Left lung (tissue), 10 donors: Measurements from ENCODE around the gene ACO2. TPM values are rescaled to one million over a fixed set of nuclear protein-coding genes. Genes with fewer than 3 reads are reported as not detected.

Experiments used
- ATAC-seq: fragments of 200-7000 bp; cut with Tn5 transposase; one replicate; pipeline ENCODE4 v1.9.1; 2020; ENCODE audit warnings: moderate library complexity
- DNase-seq, 4 donors: peaks; one replicate each; pipeline ENCODE4 v3.0.0-alpha.2; 2013 to 2020
- H3K27ac ChIP-seq, 2 donors: fragments of 200-600 bp; sonication (generic) in 1 of 2; one replicate each; pipeline versions ENCODE4 v1.5.0 to v1.8.0; 2020 to 2021
- H3K27me3 ChIP-seq, 2 donors: fragments of 200-600 bp; sonication (generic) in 1 of 2; one replicate each; pipeline versions ENCODE4 v1.5.0 to v1.8.0; 2020 to 2021
- H3K36me3 ChIP-seq, 2 donors: fragments of 200-600 bp; sonication (generic) in 1 of 2; one replicate each; pipeline versions ENCODE4 v1.5.0 to v1.8.0; 2020 to 2021
- H3K4me1 ChIP-seq, 2 donors: fragments of 200-600 bp; one replicate each; pipeline ENCODE4 v1.8.0; 2021
- H3K4me3 ChIP-seq, 2 donors: fragments of 200-600 bp; sonication (generic) in 1 of 2; one replicate each; pipeline versions ENCODE4 v1.5.0 to v1.8.0; 2020 to 2021; ENCODE audit warnings: mild to moderate bottlenecking in 1 of 2
- H3K9me3 ChIP-seq, 2 donors: fragments of 200-600 bp; sonication (generic) in 1 of 2; one replicate each; pipeline versions ENCODE4 v1.5.0 to v1.8.0; 2020 to 2021
- intact Hi-C, 2 donors: fragments of 100-400 bp; cut with DNase I; formaldehyde crosslinking; loops; one replicate each; pipeline versions ENCODE4 v1.11.2 to v1.14.2; 2022
- polyA plus RNA-seq, 6 donors: library from polyadenylated mRNA; unstranded; fragments of 120-200 nt; gene quantifications; one replicate each; pipeline ENCODE4 v1.2.1, GENCODE V29; 2013; ENCODE audit not compliant: insufficient read length in 6 of 6
- total RNA-seq, 2 donors: library from RNA; stranded (reverse); fragmentation: NEBNext Ultra II Directional; extraction: Animal tissue kit (Norgen Biotek cat#: 25700); gene quantifications; one replicate each; pipeline ENCODE4 v1.2.1, GENCODE V29; 2021
- TF ChIP-seq, protein P1 (sequence below), 2 donors: fragments of 200-600 bp; sonication (generic) in 1 of 2; IDR thresholded peaks; one replicate each; pipeline versions ENCODE4 v1.5.0 to v1.8.0; 2021; ENCODE audit warnings: antibody characterized with exemption in 2 of 2
- donor health status: DM: no; HTN: yes; CAD: no.
- donor health status: DM: no; HTN: no; CAD: no.

The ACO2 gene
- total and polyA plus RNA-seq, 8 donors: 51.0 to 91.8 (median 59.4) TPM

DNA sequence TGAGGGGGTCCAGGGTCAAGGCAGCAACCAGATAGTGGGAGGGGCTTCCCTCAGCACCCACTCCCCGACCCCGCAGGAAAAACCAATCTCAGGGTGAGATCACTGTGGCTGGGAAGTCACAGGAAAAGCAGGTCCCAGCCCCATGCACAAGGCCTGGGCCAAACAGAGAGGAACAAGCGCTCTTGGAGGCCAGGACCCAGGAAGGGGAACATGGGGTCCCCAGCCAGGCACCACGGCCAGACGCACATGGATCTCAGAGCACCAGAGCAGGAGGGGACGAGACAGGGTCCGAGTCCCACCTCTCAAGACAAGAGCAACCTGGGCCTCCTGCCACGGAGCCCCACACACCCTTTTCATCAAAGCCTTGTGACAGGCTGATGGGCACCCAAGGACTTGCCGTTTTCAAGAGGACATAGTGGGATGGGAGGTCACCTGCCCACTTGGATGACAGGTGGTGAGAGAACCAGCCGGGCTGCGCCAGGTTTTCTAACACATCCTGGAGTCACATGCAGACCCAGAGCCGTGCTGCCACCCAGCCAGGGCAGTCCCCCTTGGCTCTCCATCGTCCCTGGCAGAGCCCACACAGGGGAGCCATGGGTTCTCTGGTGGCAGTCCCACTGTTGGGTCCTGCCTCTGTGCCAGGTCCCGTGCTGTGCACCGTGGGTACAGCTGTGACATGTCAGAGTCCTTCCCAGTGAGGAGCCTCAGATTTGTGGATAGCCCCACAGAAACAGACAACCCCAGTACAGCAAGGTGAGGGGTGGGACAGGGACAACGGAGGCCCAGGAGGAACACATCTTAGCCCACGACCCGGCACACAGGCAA is 62.2 kb downstream of the ACO2 start:
- no peak overlapping the region for H3K27ac ChIP-seq
- no peak overlapping the region for H3K4me3 ChIP-seq
- no peaks in the 10 kb centered on the region for H3K9me3 ChIP-seq
- ATAC-seq (no peak), DNase-seq (no peak)
- H3K36me3 ChIP-seq: peaks cover 0 to 78% of the 10 kb centered on the region in 2 donors
- TF ChIP-seq, protein P1, sequence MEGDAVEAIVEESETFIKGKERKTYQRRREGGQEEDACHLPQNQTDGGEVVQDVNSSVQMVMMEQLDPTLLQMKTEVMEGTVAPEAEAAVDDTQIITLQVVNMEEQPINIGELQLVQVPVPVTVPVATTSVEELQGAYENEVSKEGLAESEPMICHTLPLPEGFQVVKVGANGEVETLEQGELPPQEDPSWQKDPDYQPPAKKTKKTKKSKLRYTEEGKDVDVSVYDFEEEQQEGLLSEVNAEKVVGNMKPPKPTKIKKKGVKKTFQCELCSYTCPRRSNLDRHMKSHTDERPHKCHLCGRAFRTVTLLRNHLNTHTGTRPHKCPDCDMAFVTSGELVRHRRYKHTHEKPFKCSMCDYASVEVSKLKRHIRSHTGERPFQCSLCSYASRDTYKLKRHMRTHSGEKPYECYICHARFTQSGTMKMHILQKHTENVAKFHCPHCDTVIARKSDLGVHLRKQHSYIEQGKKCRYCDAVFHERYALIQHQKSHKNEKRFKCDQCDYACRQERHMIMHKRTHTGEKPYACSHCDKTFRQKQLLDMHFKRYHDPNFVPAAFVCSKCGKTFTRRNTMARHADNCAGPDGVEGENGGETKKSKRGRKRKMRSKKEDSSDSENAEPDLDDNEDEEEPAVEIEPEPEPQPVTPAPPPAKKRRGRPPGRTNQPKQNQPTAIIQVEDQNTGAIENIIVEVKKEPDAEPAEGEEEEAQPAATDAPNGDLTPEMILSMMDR (IDR thresholded peaks at IDR 0.05): no peak
- intact Hi-C loops: no loop called here
- H3K27me3 ChIP-seq: no peaks in the 10 kb centered on the region
- no peaks in the 10 kb centered on the region for H3K4me1 ChIP-seq

DNA sequence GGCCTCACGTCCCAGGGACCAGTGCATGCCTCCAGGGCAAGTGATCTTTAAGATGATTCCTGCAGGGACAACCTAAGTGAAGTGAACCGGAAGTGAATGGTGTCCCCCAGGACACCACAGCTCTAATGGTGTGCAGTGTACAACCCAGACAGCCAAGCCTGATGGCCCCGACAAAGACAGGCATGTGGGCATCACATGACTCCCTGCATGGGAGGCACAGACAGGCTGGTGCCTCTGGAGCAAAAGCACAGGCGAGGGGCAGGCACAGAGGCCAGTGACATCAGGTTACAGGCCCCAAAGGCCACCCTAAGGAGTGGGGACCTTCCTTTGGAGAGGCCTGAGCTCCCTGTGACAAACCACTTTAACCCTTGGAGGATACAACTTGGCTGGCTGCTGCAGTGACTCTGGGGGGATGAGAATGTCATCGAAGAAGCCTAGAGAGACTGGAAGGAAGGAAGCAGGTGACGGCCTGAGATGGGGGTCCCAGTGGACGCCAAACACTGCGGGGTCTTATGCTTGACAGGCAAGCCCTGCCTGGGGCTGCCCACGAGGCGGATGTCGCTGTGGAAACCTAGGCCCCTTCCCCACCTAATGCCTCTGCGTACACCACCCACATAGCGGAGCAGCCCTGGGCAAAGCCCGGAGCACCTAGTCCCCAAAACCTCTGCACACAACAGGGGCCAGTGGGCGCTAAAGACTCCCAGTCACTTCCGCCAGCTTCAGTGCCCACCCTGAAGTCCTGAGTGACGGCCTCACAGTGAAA is 63.0 kb downstream of the ACO2 start:
- Histone ChIP-seq H3K36me3 (peaks cover 0 to 76% of the 10 kb centered on the region in 2 donors), H3K27ac (no peak overlapping the region), H3K27me3 (no peaks in the 10 kb centered on the region), H3K4me3 (no peak overlapping the region), H3K4me1 (no peaks in the 10 kb centered on the region), H3K9me3 (no peaks in the 10 kb centered on the region)
- TF ChIP-seq, protein P1 (IDR thresholded peaks at IDR 0.05): no peak
- no peak for ATAC-seq
- DNase-seq: no peak
- intact Hi-C loops: no loop called here

GRCh38 chr22:41532908-41533825 is 64.2 kb downstream of the ACO2 start:
- H3K9me3 ChIP-seq: no peaks in the 10 kb centered on the region
- ATAC-seq: peak; percentile 75
- no peak overlapping the region for H3K27ac ChIP-seq
- no peaks in the 10 kb centered on the region for H3K27me3 ChIP-seq
- intact Hi-C loops: no loop called here
- no peaks in the 10 kb centered on the region for H3K4me1 ChIP-seq
- H3K36me3 ChIP-seq: peaks cover 0 to 76% of the 10 kb centered on the region in 2 donors
- DNase-seq: peak in 3 of 4 donors; percentile 63 to 89 (median 67)
- TF ChIP-seq, protein P1 (IDR thresholded peaks at IDR 0.05): peak; percentile 58 to 80
- no peak overlapping the region for H3K4me3 ChIP-seq

DNA sequence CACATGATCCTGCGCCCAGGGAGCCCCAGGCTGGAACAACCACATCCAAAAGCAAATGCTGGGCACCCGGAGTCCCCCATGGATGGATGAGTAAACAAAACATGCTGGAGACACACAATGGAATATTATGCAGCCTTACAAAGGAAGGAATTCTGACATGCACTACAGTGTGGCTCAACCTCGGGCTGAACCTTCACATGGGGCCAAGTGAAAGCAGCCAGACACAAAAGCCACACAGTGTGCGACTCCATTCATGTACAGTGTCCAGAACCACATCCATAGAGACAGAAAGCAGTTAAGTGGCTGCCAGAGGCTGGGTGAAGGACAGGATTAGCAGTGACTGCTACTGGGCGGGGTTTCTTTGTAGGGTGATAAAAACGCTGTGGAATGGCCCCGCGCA is 65.3 kb downstream of the ACO2 start:
- no peaks in the 10 kb centered on the region for H3K4me1 ChIP-seq
- H3K27me3 ChIP-seq: no peaks in the 10 kb centered on the region
- TF ChIP-seq, protein P1 (IDR thresholded peaks at IDR 0.05): no peak
- ATAC-seq: no peak
- DNase-seq: no peak
- H3K4me3 ChIP-seq: no peak overlapping the region
- no peaks in the 10 kb centered on the region for H3K9me3 ChIP-seq
- intact Hi-C loops: no loop called here
- no peak overlapping the region for H3K27ac ChIP-seq
- peaks cover 0 to 76% of the 10 kb centered on the region in 2 donors for H3K36me3 ChIP-seq
